HTR-8/SVneo (cell line): Measurements from ENCODE around the gene MRTFA.

Experiments
- DNase-seq: peaks from one replicate; pipeline ENCODE4 v3.0.0; 2011; ENCODE audit warnings: low spot score, mixed read lengths; ENCODE audit not compliant: insufficient read length
- FAIRE-seq: peaks from 2 replicates; lab custom pipeline; 2011; peaks lifted over from hg19 to GRCh38; lab: Jason Lieb, UNC

Gene MRTFA

GRCh38 chr22:40420341-40421081, 216.0 kb downstream of the MRTFA start:
- no peak for FAIRE-seq
- DNase-seq, result no peak

DNA sequence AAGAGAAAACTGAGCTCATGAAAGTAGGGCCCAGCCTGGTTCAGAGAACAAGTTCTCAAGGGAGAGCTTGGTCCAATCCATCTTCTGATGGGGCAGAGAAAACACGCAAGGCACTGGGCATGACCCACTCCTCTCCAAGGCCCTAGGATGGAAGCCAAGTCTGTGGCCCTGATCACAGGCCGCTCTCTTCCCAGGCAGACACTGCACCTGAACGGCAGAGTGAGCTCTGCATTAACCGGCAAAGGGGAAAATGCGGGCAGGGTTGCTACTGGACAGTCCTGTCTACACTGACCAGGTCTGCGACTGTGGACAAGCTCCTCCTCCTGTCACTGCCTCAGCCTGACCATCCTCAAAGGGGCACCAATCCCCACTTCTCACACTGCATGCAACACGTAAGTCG, 216.8 kb downstream of the MRTFA start:
- FAIRE-seq (no peak), DNase-seq (no peak)

GRCh38 chr22:40418366-40419201, 217.9 kb downstream of the MRTFA start:
- DNase-seq (no peak), FAIRE-seq (no peak)

- FAIRE-seq, result no peak
These were observed 218.6 kb downstream of the MRTFA start for GRCh38 chr22:40417881-40418280.

DNA sequence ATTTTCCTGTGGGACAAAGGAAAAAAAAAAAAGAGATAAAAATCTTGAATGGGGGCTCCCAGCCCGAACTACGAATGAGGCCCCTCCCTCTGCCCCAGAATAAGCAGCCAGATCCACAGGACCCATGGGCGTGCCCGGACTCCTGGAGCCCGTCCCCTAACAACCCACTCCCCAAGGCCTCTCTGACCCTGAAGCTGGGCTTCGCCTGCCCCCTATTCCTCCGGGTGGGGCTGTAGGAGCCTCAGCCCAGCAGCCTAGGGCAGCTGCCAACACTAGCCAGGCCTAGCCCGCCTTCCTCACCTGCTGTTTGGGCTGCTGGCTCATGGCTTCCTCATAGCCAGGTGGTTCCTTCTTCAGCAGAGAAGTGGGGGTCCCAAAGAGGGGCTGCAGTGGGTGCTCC, 219.5 kb downstream of the MRTFA start:
- DNase-seq (no peak), FAIRE-seq (no peak)

More at GRCh38 chr22:40417881-40418280, 218.6 kb downstream of the MRTFA start:
- no peak for DNase-seq

DNA sequence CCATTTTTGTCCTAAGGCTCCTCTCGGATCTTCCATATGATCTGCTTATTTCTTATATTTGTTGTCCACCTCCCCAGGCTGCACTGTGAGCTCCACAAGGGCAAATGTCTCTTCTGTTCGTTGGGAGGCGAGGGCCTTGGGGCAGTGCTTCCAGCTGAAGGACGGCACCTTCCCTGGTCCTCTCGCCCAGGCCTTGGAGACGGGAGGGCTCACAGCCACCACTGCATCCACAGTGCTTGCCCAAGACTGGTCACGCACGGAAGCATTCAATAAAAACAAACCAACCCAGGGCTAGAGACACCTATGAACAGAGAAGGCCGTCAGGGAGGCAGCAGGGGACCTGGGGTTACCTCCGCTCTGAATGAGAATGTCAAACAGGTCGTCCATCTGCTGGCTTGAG, 219.9 kb downstream of the MRTFA start:
- FAIRE-seq (no peak), DNase-seq (no peak)

GRCh38 chr22:40416267-40416570, 220.3 kb downstream of the MRTFA start:
- no peak for FAIRE-seq
- no peak for DNase-seq

GRCh38 chr22:40415531-40416266, 220.8 kb downstream of the MRTFA start:
- no peak for DNase-seq
- no peak for FAIRE-seq

GRCh38 chr22:40414838-40415505, 221.5 kb downstream of the MRTFA start:
- no peak for FAIRE-seq

GRCh38 chr22:40414311-40414710, 222.2 kb downstream of the MRTFA start:
- no peak for FAIRE-seq

More at GRCh38 chr22:40414838-40415505, 221.5 kb downstream of the MRTFA start:
- DNase-seq, result no peak

GRCh38 chr22:40413873-40414272, 222.6 kb downstream of the MRTFA start:
- FAIRE-seq, result no peak
- no peak for DNase-seq

More at GRCh38 chr22:40414311-40414710, 222.2 kb downstream of the MRTFA start:
- no peak for DNase-seq

- FAIRE-seq, result no peak
These were observed 224.1 kb downstream of the MRTFA start for GRCh38 chr22:40412441-40412840.

DNA sequence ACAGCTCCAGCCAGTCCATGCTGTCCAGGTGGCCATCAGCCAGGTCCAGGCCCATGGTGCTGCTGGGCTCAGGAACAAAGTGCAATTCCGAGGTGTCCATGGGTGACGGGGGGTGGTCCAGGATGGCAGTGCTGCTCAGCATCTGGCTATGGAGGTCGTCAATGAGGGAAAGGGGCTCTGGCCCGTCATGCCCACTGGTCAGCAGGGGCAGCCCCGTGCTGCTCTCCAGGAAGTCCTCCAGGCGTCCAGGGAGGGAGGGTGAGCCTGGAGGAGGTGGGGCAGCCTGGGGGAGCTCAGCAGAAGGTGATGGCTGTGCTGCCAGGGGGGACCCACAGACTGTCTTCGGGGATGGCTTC, 225.0 kb downstream of the MRTFA start:
- DNase-seq (no peak), FAIRE-seq (no peak)

More at GRCh38 chr22:40412441-40412840, 224.1 kb downstream of the MRTFA start:
- no peak for DNase-seq

DNA sequence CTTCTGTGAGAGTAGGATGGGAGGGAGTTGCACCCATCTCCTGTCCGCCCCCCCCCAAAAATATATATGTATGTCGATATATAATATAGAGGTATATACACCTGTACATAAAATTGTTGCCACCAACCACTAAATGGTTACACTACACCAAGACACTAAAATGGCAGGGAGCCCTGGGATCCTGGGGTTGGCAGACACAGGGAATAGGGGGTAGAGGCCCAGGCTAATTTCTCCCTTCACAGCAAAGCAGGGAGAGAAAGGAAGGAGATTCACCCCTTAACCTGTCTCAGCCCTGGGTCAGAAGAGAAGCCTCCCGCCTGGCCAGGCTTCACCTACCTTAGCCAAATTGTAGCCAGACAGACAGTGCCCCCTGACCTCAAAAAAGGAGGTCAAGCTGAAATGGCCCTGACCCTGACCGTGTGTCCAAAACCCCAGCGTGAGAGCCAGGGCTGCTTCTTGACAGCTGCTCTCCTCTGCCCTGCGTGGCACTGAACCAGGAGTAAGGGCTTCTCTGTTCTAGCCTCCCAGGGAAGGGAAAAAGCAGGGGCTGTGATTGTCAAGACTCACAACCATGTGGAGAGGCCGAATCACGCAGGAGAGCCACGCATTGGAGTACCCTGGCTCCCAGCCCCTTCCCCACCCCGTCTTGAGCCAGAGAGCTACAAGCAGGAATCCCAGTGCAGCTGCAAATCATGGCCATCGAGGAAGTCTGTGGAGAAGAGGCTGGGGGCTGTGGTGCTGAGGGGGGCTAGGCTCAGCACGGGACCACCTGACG, 225.6 kb downstream of the MRTFA start:
- FAIRE-seq (no peak), DNase-seq (no peak)

GRCh38 chr22:40410272-40410671, 226.2 kb downstream of the MRTFA start:
- FAIRE-seq (no peak), DNase-seq (peak; percentile 20)

DNA sequence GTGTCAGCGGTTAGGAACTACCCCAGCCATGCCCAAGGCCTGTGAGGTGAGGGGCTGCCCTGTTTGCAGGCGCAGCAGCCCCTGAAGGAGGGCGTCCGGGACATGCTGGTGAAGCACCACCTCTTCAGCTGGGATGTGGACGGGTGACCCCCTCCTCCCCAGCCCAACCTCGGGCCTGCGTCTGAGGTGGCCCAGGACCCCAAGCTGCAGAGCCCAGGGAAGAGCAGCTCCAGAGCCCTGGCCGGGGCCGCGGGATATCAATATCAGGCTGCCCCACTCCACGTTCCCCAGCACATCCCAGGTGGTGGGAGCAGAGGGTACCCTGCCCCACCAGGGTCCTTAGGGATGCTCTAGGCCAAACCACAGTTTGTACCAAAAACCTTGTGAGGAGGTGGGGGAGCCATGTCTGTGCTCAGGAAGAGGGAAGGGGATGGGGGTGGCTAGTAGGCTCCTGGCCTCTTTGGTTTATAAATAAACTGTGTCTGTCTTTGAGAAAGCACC, 226.9 kb downstream of the MRTFA start:
- DNase-seq (no peak), FAIRE-seq (no peak)

- no peak for DNase-seq
- no peak for FAIRE-seq
These were observed 227.6 kb downstream of the MRTFA start for GRCh38 chr22:40408718-40409612.
